K562 (cell line): Measurements from ENCODE around the gene SMAD5. TPM values are rescaled to one million over a fixed set of nuclear protein-coding genes. Genes with fewer than 3 reads are reported as not detected.

Source experiments
- ARNT ChIP-seq, 2 experiments: fragments of 450-650 bp; IDR thresholded peaks; 2 replicates each; pipeline ENCODE4 v1.6.1; 2016; ENCODE audit warnings: mild to moderate bottlenecking in 1 of 2
- CTBP1 ChIP-seq: fragments of 450-650 bp; IDR thresholded peaks from 2 replicates; pipeline ENCODE4 v1.6.1; 2016; ENCODE audit warnings: borderline replicate concordance
- DACH1 ChIP-seq: fragments of 450-650 bp; IDR thresholded peaks from 2 replicates; pipeline ENCODE4 v1.6.1; 2018; ENCODE audit not compliant: partially characterized antibody
- ETV5 ChIP-seq: sonication (generic); formaldehyde crosslinking; IDR thresholded peaks from 2 replicates; pipeline ENCODE4 v1.4.0; 2020; ENCODE audit warnings: low read depth, mild to moderate bottlenecking, missing genetic modification reagents
- FOS ChIP-seq: IDR thresholded peaks from 3 replicates; pipeline ENCODE4 v1.6.1; 2011; ENCODE audit not compliant: insufficient read length; ENCODE audit errors: extremely low read depth
- MEIS2 ChIP-seq: fragments of 450-650 bp; IDR thresholded peaks from 2 replicates; pipeline ENCODE4 v1.6.1; 2014; ENCODE audit warnings: mild to moderate bottlenecking; ENCODE audit not compliant: partially characterized antibody
- MGA ChIP-seq: fragments of 450-650 bp; IDR thresholded peaks from 2 replicates; pipeline ENCODE4 v1.6.1; 2016; ENCODE audit warnings: mild to moderate bottlenecking, moderate library complexity
- MYNN ChIP-seq, 2 experiments: sonication (generic); formaldehyde crosslinking in 1 of 2; IDR thresholded peaks; 2 replicates each; pipeline versions ENCODE4 v1.5.0 to v1.6.1; 2016 to 2020; ENCODE audit warnings: antibody characterized with exemption in 1 of 2, missing genetic modification reagents in 1 of 2
- NFE2 ChIP-seq: IDR thresholded peaks from 2 replicates; pipeline ENCODE4 v1.6.1; 2014; ENCODE audit warnings: antibody characterized with exemption, low read depth
- PBX2 ChIP-seq, 2 experiments: IDR thresholded peaks in 1 of 2; conservative IDR thresholded peaks in 1 of 2; 2 replicates each; pipeline ENCODE4 v1.6.1; 2016; ENCODE audit warnings: low read depth in 2 of 2, mild to moderate bottlenecking in 1 of 2, missing compliant biosample characterization in 1 of 2, missing genetic modification characterization in 1 of 2, moderate library complexity in 1 of 2
- RAD21 ChIP-seq, 2 experiments: fragments of 250-450 bp in 1 of 2; fragments of 450-650 bp in 1 of 2; sonication (Bioruptor Pico) in 1 of 2; formaldehyde crosslinking in 1 of 2; IDR thresholded peaks in 1 of 2; conservative IDR thresholded peaks in 1 of 2; 2 replicates each; pipeline versions ENCODE4 v1.4.0 to v1.8.0; 2020 to 2022; ENCODE audit warnings: mild to moderate bottlenecking in 2 of 2, moderate library complexity in 1 of 2
- SOX6 ChIP-seq: fragments of 450-650 bp; IDR thresholded peaks from 2 replicates; pipeline ENCODE4 v1.6.1; 2014; ENCODE audit warnings: mild to moderate bottlenecking
- TCF3 ChIP-seq: sonication (generic); formaldehyde crosslinking; IDR thresholded peaks from 2 replicates; pipeline ENCODE4 v1.4.0; 2020; ENCODE audit warnings: mild to moderate bottlenecking, missing genetic modification reagents
- ZNF165 ChIP-seq: fragments of 250-450 bp; sonication (Bioruptor Pico); IDR thresholded peaks from 2 replicates; pipeline ENCODE4 v1.4.0; 2020; ENCODE audit warnings: borderline replicate concordance
- ZNF445 ChIP-seq: fragments of 250-450 bp; sonication (Bioruptor Pico); IDR thresholded peaks from 2 replicates; pipeline ENCODE4 v1.4.0; 2020; ENCODE audit warnings: low read depth, mild to moderate bottlenecking, moderate library complexity
- polyA plus RNA-seq, 8 experiments: library from polyadenylated mRNA; depleted of rRNA in 4 of 8; stranded (reverse) in 5 of 8; unstranded in 3 of 8; fragments of >200 nt; fragmentation: Nextera tagmentation in 2 of 8; fragmentation: Illumina TruSeq in 1 of 8; extraction: Ambion mirVana in 2 of 8; extraction: Trizol in 1 of 8; gene quantifications; 2 replicates each; pipeline versions ENCODE4 v1.2.1 to v1.2.3, GENCODE V29; 2011 to 2014; ENCODE audit warnings: inconsistent platforms in 1 of 8, missing spikeins in 1 of 8
- total RNA-seq, 7 experiments: library from RNA; depleted of rRNA in 6 of 7; stranded (reverse); fragments of >200 nt in 6 of 7; fragmentation: Illumina TruSeq in 2 of 7; extraction: Trizol in 2 of 7; gene quantifications; 2 replicates each; pipeline versions ENCODE4 v1.2.1 to v1.2.3, GENCODE V29; 2011 to 2021; ENCODE audit warnings: low replicate concordance in 1 of 7

Gene SMAD5
- total and polyA plus RNA-seq, 9 of the 15 experiments (the other 6 are each of a cell fraction or from before 2014, with no cell fraction given) = 12.4 to 53.9 (median 20.3) TPM

GRCh38 chr5:136089791-136090190, 42.9 kb upstream of the SMAD5 start (continued):
- TF ChIP-seq CTBP1 (peak; percentile 36; the same call in 1 of the 2 replicates), ETV5 (0 out of 2 replicates have a peak, but pooled peaks have one; percentile 19), DACH1 (no peak), NFE2 (no peak), FOS (no peak), PBX2 (CRISPR knock-in tag; IDR thresholded peaks at IDR 0.05; ENCODE audit: low read depth) (no peak), PBX2 (tag; conservative IDR thresholded peaks at IDR 0.05; ENCODE audit: low read depth) (peak; percentile 86), RAD21 (CRISPR knock-in tag; conservative IDR thresholded peaks at IDR 0.05 in 1 of 2, IDR thresholded peaks at IDR 0.05 in 1 of 2) (no peak), ZNF445 (CRISPR knock-in tag) (no peak), MGA (peak; percentile 46; the same call in 1 of the 2 replicates), TCF3 (CRISPR knock-in tag) (peak; percentile 49; the same call in 1 of the 2 replicates), MYNN (IDR thresholded peaks at IDR 0.05) (no peak), MYNN (CRISPR knock-in tag; IDR thresholded peaks at IDR 0.05) (no peak), ARNT (IDR thresholded peaks at IDR 0.05) (no peak), MEIS2 (peak; percentile 67), SOX6 (peak; percentile 18; the same call in 1 of the 2 replicates), ZNF165 (CRISPR knock-in tag) (no peak)
